Neuron (in vitro differentiated cells): Measurements from ENCODE around the gene ATP1B1.
"Not testable (repeated sequence)": the region's sequence is repeated elsewhere in the genome, so short reads cannot be mapped to it uniquely, and the experiment has no call there.

ENCODE experiments used
- H2AFZ ChIP-seq: one replicate; pipeline ENCODE4 v1.6.1; 2013; ENCODE audit warnings: low read depth, mild to moderate bottlenecking, inconsistent platforms, low read length, moderate library complexity
- H3K27me3 ChIP-seq: one replicate; pipeline ENCODE4 v1.6.1; 2013; ENCODE audit warnings: low read length; ENCODE audit not compliant: insufficient read depth
- H3K36me3 ChIP-seq: one replicate; pipeline ENCODE4 v1.6.1; 2013; ENCODE audit warnings: low read length; ENCODE audit not compliant: insufficient read depth
- H3K4me1 ChIP-seq: one replicate; pipeline ENCODE4 v1.6.1; 2013; ENCODE audit warnings: low read length; ENCODE audit not compliant: insufficient read depth
- H3K4me3 ChIP-seq: 2 replicates; pipeline ENCODE4 v1.5.1; 2013; ENCODE audit warnings: mild to moderate bottlenecking, low read length, moderate library complexity
- H3K9me3 ChIP-seq: one replicate; pipeline ENCODE4 v1.6.1; 2013; ENCODE audit warnings: low read length

The ATP1B1 gene

DNA sequence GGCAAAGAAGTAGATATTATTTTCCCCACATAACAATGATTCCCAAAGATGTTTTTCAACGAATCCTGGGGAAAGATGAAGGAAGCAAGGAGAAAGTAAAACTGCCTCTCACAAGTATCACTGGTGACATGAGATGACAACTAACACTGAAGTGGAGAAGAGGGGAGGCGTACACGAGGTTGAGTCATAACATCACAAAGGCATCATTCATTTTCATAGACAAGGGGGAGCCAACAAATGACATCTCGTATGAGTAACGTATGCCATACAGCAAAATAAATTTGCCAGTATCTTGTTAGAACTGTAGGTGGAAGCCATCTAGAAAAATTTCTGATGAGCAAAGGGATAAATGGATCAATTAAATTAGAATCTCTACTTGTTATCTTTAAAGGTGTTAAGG lies 56.6 kb downstream of the ATP1B1 start:
- Histone ChIP-seq H3K27me3 (no peaks in the 10 kb centered on the region), H3K9me3 (no peaks in the 10 kb centered on the region), H2AFZ (no peak overlapping the region), H3K36me3 (no peaks in the 10 kb centered on the region), H3K4me1 (no peaks in the 10 kb centered on the region), H3K4me3 (no peak overlapping the region)

DNA sequence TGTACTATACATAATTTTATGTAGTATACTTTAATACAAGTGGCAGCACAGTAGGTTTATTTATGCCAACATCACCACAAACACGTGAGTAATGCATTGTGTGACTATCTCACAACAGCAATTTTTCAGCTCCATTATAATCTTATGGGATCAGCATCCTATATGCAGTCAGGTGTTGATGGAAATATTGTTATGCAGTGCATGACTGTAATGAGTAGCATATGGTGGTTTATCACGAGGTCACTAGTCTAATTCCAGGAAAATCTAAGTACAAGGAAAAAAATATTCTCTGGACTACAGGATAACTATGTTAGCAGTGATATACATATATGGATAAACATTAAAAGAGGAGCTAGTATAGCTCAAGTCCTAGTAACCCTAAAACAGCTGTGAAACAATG lies 69.0 kb downstream of the ATP1B1 start:
- H2AFZ ChIP-seq: no peak overlapping the region
- H3K36me3 ChIP-seq: no peaks in the 10 kb centered on the region
- no peaks in the 10 kb centered on the region for H3K27me3 ChIP-seq
- H3K4me3 ChIP-seq: no peak overlapping the region
- H3K9me3 ChIP-seq: no peaks in the 10 kb centered on the region
- H3K4me1 ChIP-seq: no peaks in the 10 kb centered on the region

DNA sequence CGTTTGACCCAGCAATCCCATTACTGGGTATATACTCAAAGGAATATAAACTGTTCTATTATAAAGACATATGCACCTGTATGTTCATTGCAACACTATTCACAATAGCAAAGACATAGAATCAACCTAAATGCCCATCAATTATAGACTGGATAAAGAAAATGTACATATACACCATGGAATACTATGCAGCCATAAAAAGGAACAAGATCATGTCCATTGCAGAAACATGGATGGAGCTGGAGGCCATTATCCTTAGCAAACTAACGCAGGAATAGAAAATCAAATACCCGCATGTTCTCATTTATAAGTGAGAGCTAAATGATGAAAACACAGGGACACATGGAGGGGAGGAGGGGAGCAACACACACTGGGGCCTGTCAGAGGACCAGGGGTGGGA lies 72.9 kb downstream of the ATP1B1 start:
- not testable (repeated sequence) for H3K27me3 ChIP-seq, H3K9me3 ChIP-seq, H2AFZ ChIP-seq, H3K36me3 ChIP-seq, H3K4me3 ChIP-seq, H3K4me1 ChIP-seq

DNA sequence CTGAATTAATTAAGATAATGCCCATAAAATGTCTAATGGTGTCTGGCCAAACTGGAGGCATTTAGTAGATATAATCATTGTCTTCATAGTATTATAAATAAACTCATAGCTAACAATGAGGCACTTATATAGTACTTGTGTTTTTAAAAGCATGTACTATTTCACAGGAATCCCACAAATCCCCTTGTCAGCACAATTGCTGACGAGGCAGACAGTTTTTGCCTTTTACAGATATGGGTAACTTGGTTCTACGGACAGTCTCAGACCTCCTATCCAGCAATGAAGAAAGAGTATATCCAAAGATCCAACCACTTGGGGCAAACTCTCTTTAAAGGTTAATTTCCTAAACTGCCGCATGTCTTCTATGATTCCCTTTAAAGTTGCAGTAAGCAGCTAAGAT lies 73.7 kb downstream of the ATP1B1 start:
- no peaks in the 10 kb centered on the region for H3K9me3 ChIP-seq
- no peaks in the 10 kb centered on the region for H3K36me3 ChIP-seq
- H3K4me3 ChIP-seq: no peak overlapping the region
- no peak overlapping the region for H2AFZ ChIP-seq
- no peaks in the 10 kb centered on the region for H3K4me1 ChIP-seq
- no peaks in the 10 kb centered on the region for H3K27me3 ChIP-seq
